Lower leg skin (tissue), 4 donors: ENCODE results near the gene VBP1. TPM values are rescaled to one million over a fixed set of nuclear protein-coding genes. Genes with fewer than 3 reads are reported as not detected.

Experiments used
- DNase-seq, 2 donors: peaks; one replicate each; pipeline ENCODE4 v3.0.0-alpha.2; 2019; ENCODE audit warnings: low spot score in 2 of 2
- H3K4me3 ChIP-seq: fragments of 200-600 bp; sonication (generic); 2 replicates; pipeline ENCODE4 v1.5.1; 2017; ENCODE audit warnings: mild to moderate bottlenecking, low read depth; ENCODE audit not compliant: poor library complexity, severe bottlenecking
- POLR2A ChIP-seq, 2 donors: fragments of 450-650 bp; IDR thresholded peaks; one replicate each; pipeline ENCODE4 v1.6.1; 2016 to 2017; ENCODE audit warnings: antibody characterized with exemption in 2 of 2, mild to moderate bottlenecking in 1 of 2, moderate library complexity in 1 of 2
- WGBS, 2 donors: methylation state at CpG; one replicate each; pipeline ENCODE4 v1.1.5; 2018; 5-methylcytosine and 5-hydroxymethylcytosine counted together
- intact Hi-C: fragments of 100-400 bp; cut with DNase I; formaldehyde crosslinking; loops from one replicate; pipeline ENCODE4 v1.15.0; 2023; ENCODE audit warnings: low total_unique reads
- total RNA-seq, 4 donors: library from RNA; depleted of rRNA; stranded (reverse); fragments of >200 nt; gene quantifications; one replicate each; pipeline ENCODE4 v1.1.0, GENCODE V29; 2016
- TF ChIP-seq, protein P1 (sequence below), 3 donors: fragments of 450-650 bp; IDR thresholded peaks; one replicate each; pipeline ENCODE4 v1.5.1; 2016; ENCODE audit warnings: antibody characterized with exemption in 3 of 3, mild to moderate bottlenecking in 3 of 3, moderate library complexity in 2 of 3

The VBP1 gene
- total RNA-seq, 4 donors from 2014 or later, result 11.1 to 21.8 (median 17.9) TPM

GRCh38 chrX:155247497-155247896 lies 31.2 kb downstream of the VBP1 start:
- DNase-seq, result no peak
- intact Hi-C loops, result no loop called here
- no peak overlapping the region for H3K4me3 ChIP-seq
- TF ChIP-seq, protein P1, sequence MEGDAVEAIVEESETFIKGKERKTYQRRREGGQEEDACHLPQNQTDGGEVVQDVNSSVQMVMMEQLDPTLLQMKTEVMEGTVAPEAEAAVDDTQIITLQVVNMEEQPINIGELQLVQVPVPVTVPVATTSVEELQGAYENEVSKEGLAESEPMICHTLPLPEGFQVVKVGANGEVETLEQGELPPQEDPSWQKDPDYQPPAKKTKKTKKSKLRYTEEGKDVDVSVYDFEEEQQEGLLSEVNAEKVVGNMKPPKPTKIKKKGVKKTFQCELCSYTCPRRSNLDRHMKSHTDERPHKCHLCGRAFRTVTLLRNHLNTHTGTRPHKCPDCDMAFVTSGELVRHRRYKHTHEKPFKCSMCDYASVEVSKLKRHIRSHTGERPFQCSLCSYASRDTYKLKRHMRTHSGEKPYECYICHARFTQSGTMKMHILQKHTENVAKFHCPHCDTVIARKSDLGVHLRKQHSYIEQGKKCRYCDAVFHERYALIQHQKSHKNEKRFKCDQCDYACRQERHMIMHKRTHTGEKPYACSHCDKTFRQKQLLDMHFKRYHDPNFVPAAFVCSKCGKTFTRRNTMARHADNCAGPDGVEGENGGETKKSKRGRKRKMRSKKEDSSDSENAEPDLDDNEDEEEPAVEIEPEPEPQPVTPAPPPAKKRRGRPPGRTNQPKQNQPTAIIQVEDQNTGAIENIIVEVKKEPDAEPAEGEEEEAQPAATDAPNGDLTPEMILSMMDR (IDR thresholded peaks at IDR 0.05), result no peak
- TF ChIP-seq POLR2A (IDR thresholded peaks at IDR 0.05), result no peak
- WGBS, 2 donors, result 73 to 84% methylated on average over 4 of the region's 4 CpGs

- 30 to 43% methylated on average over 1 of the region's 1 CpG for WGBS, 2 donors
- no peak for DNase-seq
Observed at GRCh38 chrX:155251391-155251790, 35.1 kb downstream of the VBP1 start.

DNA sequence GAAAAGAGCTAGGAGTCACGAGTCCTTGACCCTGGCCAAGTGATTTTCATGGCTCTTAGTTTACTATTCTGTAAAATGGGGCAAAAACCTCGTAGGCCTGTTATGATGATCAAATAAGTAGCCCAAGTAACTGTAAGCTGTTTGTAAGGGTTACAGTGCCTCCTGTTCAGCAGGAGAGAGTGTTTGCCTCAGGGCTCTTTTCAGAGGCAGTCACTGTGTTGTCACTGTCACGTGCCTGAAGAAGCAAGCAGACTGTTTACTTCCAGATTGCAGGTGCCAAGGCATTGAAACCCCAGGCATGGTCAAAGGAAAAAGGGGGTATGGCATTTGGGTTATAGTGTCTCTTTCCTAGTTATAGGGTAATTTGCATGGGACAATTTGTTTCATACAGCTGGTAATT lies 43.5 kb downstream of the VBP1 start:
- TF ChIP-seq, protein P1 (IDR thresholded peaks at IDR 0.05), result no peak
- no peak for TF ChIP-seq POLR2A (IDR thresholded peaks at IDR 0.05)
- no peak for DNase-seq
- 48 to 58% methylated on average over 3 of the region's 3 CpGs for WGBS, 2 donors
- intact Hi-C loops, result no loop called here
- H3K4me3 ChIP-seq, result no peak overlapping the region

More at GRCh38 chrX:155251391-155251790, 35.1 kb downstream of the VBP1 start:
- H3K4me3 ChIP-seq, result no peak overlapping the region
- intact Hi-C loops, result no loop called here
- TF ChIP-seq POLR2A (IDR thresholded peaks at IDR 0.05), result no peak
- TF ChIP-seq, protein P1 (IDR thresholded peaks at IDR 0.05), result no peak

DNA sequence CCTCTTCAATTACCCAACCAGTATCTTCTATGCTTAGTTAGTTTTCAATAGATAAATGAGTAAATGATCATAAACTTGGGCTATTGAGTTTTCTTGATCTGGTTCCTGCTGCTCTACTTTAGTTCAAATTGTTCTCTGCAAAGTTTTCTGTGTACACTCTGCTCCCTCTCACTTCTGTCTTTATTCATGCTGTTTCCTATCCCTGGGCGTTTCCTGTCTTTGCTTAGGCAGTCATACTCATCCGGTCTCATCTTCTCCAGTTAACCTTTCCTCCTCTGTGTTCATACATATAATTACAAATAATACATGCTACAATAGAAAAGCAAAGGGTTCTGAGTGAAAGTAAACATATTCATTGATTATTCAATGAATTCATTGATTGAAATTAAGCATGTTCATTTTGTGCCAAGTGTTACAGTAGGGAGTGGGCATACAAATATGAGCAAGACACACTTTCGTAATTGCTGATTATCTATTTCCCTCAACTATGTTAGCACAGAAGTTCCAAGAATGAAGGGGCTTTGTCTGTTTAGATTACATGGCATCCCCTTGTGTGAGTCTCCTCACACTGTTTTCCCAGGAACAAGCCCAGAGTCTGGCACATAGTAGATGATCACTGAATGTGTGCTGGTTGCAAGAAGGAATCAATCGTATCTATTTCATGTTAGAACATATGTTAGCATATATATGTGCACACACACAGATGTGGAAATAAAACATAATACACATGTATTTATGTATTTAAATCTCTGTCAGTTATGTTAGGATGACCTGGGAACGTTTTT lies 46.9 kb downstream of the VBP1 start:
- intact Hi-C loops, result no loop called here
- TF ChIP-seq POLR2A (IDR thresholded peaks at IDR 0.05), result no peak
- TF ChIP-seq, protein P1 (IDR thresholded peaks at IDR 0.05), result no peak
- no peak overlapping the region for H3K4me3 ChIP-seq
- 28 to 44% methylated on average over 5 of the region's 5 CpGs for WGBS, 2 donors
- DNase-seq, result no peak

- TF ChIP-seq POLR2A (IDR thresholded peaks at IDR 0.05), result no peak
- TF ChIP-seq, protein P1 (IDR thresholded peaks at IDR 0.05), result no peak
Observed at GRCh38 chrX:155263854-155264628, 47.8 kb downstream of the VBP1 start, which contains the start of gene RAB39B. RAB39B (minus strand) TSS chrX:155264491; CDS start chrX:155264288, 203 bp downstream.

More at GRCh38 chrX:155263854-155264628, 47.8 kb downstream of the VBP1 start, which contains the start of gene RAB39B:
- WGBS, 2 donors, result 3 to 34% methylated on average over 15 to 57 of the region's 58 CpGs
- intact Hi-C loops, result no loop called here
- peak; percentile 12 to 82 for DNase-seq
- H3K4me3 ChIP-seq, result no peak within 1 kb of the TSS
